Measurements from ENCODE around the gene F9.

Gene F9

DNA sequence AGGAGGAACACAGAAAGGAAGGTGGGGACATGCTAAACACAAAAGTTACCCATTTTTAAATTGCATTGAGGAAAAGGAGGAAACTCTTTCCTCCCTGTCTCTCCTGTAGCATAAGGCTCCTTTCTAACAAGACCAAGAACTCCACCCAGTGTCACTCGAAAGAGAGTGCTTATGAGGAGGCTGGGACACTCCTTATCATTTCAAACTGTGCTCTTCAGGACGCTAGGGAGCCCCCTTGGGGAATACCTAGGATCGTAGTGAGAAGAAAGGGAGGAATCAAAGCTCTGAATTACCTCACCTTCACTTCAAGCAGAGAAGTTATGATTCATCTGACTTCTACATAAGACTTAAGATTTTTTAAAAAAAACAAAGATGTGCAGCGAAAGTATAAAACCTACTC lies 65.5 kb downstream of the F9 start:
- H3K27me3 ChIP-seq (ENCODE audit: insufficient read depth, low read length, poor library complexity) = no peaks in the 10 kb centered on the region
- no peak overlapping the region for H3K27ac ChIP-seq (ENCODE audit: low read length)
- H3K4me1 ChIP-seq (ENCODE audit: insufficient read depth, low read length) = no peaks in the 10 kb centered on the region
- H3K9me3 ChIP-seq (ENCODE audit: insufficient read depth, low read length, severe bottlenecking) = no peaks in the 10 kb centered on the region
- no peak overlapping the region for H3K4me2 ChIP-seq (ENCODE audit: insufficient read depth, low read length)
- H3K4me3 ChIP-seq (ENCODE audit: low read depth in 1 of 2, low read length in 2 of 2) = no peak overlapping the region
- DNase-seq = no peak
- no peaks in the 10 kb centered on the region for H3K36me3 ChIP-seq (ENCODE audit: insufficient read depth, low read length)
- no peaks in the 10 kb centered on the region for H4K20me1 ChIP-seq (ENCODE audit: insufficient read depth, low read length)
- no peak overlapping the region for H2AFZ ChIP-seq (ENCODE audit: low read depth, low read length)
- no peak for ATAC-seq (ENCODE audit: insufficient read depth, low read depth)
- TF ChIP-seq, protein P1, sequence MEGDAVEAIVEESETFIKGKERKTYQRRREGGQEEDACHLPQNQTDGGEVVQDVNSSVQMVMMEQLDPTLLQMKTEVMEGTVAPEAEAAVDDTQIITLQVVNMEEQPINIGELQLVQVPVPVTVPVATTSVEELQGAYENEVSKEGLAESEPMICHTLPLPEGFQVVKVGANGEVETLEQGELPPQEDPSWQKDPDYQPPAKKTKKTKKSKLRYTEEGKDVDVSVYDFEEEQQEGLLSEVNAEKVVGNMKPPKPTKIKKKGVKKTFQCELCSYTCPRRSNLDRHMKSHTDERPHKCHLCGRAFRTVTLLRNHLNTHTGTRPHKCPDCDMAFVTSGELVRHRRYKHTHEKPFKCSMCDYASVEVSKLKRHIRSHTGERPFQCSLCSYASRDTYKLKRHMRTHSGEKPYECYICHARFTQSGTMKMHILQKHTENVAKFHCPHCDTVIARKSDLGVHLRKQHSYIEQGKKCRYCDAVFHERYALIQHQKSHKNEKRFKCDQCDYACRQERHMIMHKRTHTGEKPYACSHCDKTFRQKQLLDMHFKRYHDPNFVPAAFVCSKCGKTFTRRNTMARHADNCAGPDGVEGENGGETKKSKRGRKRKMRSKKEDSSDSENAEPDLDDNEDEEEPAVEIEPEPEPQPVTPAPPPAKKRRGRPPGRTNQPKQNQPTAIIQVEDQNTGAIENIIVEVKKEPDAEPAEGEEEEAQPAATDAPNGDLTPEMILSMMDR (IDR thresholded peaks at IDR 0.05; ENCODE audit: borderline replicate concordance, extremely low read depth, low read length, poor library complexity, severe bottlenecking) = no peak
- TF ChIP-seq EZH2 (IDR thresholded peaks at IDR 0.05; ENCODE audit: borderline replicate concordance, low read depth, low read length, severe bottlenecking) = no peak
- H3K79me2 ChIP-seq (ENCODE audit: insufficient read depth, low read length) = no peaks in the 10 kb centered on the region
- no peak overlapping the region for H3K9ac ChIP-seq (ENCODE audit: low read depth, low read length)

DNA sequence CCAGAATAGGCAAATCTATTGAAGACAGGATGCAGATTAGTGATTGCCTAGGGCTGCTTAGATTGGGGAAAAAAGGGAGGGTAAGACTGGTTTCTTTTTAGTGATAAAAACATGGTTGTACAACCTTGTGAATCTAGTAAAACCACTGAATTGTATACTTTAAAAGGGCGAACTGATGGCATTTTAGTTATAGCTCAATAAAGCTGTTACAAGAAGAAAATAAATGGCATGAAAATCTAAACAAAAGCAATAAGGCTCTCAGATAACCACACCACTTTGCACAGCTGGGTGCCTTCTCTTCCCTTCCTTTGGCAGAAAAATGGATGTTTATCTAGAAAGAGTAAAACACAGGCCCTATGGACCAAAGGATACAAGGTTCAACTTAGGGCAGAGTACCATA lies 69.6 kb downstream of the F9 start:
- Histone ChIP-seq H3K27ac (ENCODE audit: low read length) (no peak overlapping the region), H3K9ac (ENCODE audit: low read depth, low read length) (no peak overlapping the region), H3K9me3 (ENCODE audit: insufficient read depth, low read length, severe bottlenecking) (no peaks in the 10 kb centered on the region), H2AFZ (ENCODE audit: low read depth, low read length) (no peak overlapping the region), H4K20me1 (ENCODE audit: insufficient read depth, low read length) (no peaks in the 10 kb centered on the region), H3K4me2 (ENCODE audit: insufficient read depth, low read length) (no peak overlapping the region), H3K79me2 (ENCODE audit: insufficient read depth, low read length) (no peaks in the 10 kb centered on the region), H3K36me3 (ENCODE audit: insufficient read depth, low read length) (no peaks in the 10 kb centered on the region), H3K4me3 (ENCODE audit: low read depth in 1 of 2, low read length in 2 of 2) (no peak overlapping the region), H3K27me3 (ENCODE audit: insufficient read depth, low read length, poor library complexity) (no peaks in the 10 kb centered on the region), H3K4me1 (ENCODE audit: insufficient read depth, low read length) (no peaks in the 10 kb centered on the region)
- TF ChIP-seq, protein P1 (IDR thresholded peaks at IDR 0.05; ENCODE audit: borderline replicate concordance, extremely low read depth, low read length, poor library complexity, severe bottlenecking) = no peak
- no peak for TF ChIP-seq EZH2 (IDR thresholded peaks at IDR 0.05; ENCODE audit: borderline replicate concordance, low read depth, low read length, severe bottlenecking)
- DNase-seq (no peak), ATAC-seq (ENCODE audit: insufficient read depth, low read depth) (no peak)

All from DND-41 (cell line).